H9 (cell line): Measurements from ENCODE around the gene RND1. TPM values are rescaled to one million over a fixed set of nuclear protein-coding genes. Genes with fewer than 3 reads are reported as not detected.
"Not testable (repeated sequence)": the region's sequence is repeated elsewhere in the genome, so short reads cannot be mapped to it uniquely, and the experiment has no call there.

ENCODE experiments used
- DNase-seq: peaks from one replicate; pipeline ENCODE4 v3.0.0-alpha.2; 2017
- H2AFZ ChIP-seq: one replicate; pipeline ENCODE4 v1.6.1; 2013; ENCODE audit warnings: mild to moderate bottlenecking, low read length, control low read depth, moderate library complexity
- H2AK5ac ChIP-seq: 2 replicates; pipeline ENCODE4 v1.6.1; 2013; ENCODE audit warnings: low read length, control low read depth, mixed read lengths; ENCODE audit not compliant: insufficient read length
- H2BK120ac ChIP-seq: one replicate; pipeline ENCODE4 v1.6.1; 2013; ENCODE audit warnings: low read depth, mild to moderate bottlenecking, low read length, control low read depth, inconsistent platforms; ENCODE audit not compliant: poor library complexity, severe bottlenecking
- H2BK12ac ChIP-seq: 2 replicates; pipeline ENCODE4 v1.6.1; 2013; ENCODE audit warnings: low read length, control low read depth, mixed read lengths, low read depth; ENCODE audit not compliant: insufficient read length
- H2BK15ac ChIP-seq: 2 replicates; pipeline ENCODE4 v1.6.1; 2013; ENCODE audit warnings: low read depth, low read length, control low read depth
- H2BK20ac ChIP-seq: one replicate; pipeline ENCODE4 v1.6.1; 2013; ENCODE audit warnings: low read depth, mild to moderate bottlenecking, low read length, control low read depth, inconsistent platforms; ENCODE audit not compliant: poor library complexity, severe bottlenecking
- H2BK5ac ChIP-seq: 2 replicates; pipeline ENCODE4 v1.6.1; 2013; ENCODE audit warnings: low read length, control low read depth, mixed read lengths; ENCODE audit not compliant: insufficient read length
- H3K14ac ChIP-seq: 2 replicates; pipeline ENCODE4 v1.6.1; 2013; ENCODE audit warnings: low read length, control low read depth; ENCODE audit not compliant: insufficient read depth
- H3K18ac ChIP-seq: 2 replicates; pipeline ENCODE4 v1.6.1; 2013; ENCODE audit warnings: low read depth, mild to moderate bottlenecking, mixed read lengths, low read length, control low read depth; ENCODE audit not compliant: insufficient read length
- H3K23ac ChIP-seq: 2 replicates; pipeline ENCODE4 v1.6.1; 2013; ENCODE audit warnings: low read length, control low read depth, mixed read lengths, low read depth; ENCODE audit not compliant: insufficient read length
- H3K23me2 ChIP-seq: 2 replicates; pipeline ENCODE4 v1.6.1; 2013; ENCODE audit warnings: low read depth, mild to moderate bottlenecking, mixed read lengths, low read length, control low read depth; ENCODE audit not compliant: insufficient read length, poor library complexity, severe bottlenecking
- H3K27ac ChIP-seq: 2 replicates; pipeline ENCODE4 v1.5.1; 2013; ENCODE audit warnings: low read length, control low read depth, mixed read lengths, low read depth; ENCODE audit not compliant: insufficient read length
- H3K27me3 ChIP-seq: 2 replicates; pipeline ENCODE4 v1.6.1; 2013; ENCODE audit warnings: low read length, control low read depth, inconsistent platforms; ENCODE audit not compliant: insufficient read depth
- H3K4ac ChIP-seq: 2 replicates; pipeline ENCODE4 v1.6.1; 2013; ENCODE audit warnings: low read depth, mild to moderate bottlenecking, control low read depth, inconsistent platforms, low read length, moderate library complexity
- H3K4me1 ChIP-seq: 2 replicates; pipeline ENCODE4 v1.6.1; 2013; ENCODE audit warnings: low read length, control low read depth, inconsistent platforms; ENCODE audit not compliant: insufficient read depth
- H3K4me2 ChIP-seq: 2 replicates; pipeline ENCODE4 v1.6.1; 2013; ENCODE audit warnings: low read length, control low read depth, mixed read lengths; ENCODE audit not compliant: insufficient read length, insufficient read depth
- H3K56ac ChIP-seq: 2 replicates; pipeline ENCODE4 v1.6.1; 2013; ENCODE audit warnings: low read depth, mild to moderate bottlenecking, mixed read lengths, low read length, control low read depth; ENCODE audit not compliant: insufficient read length
- H3K79me1 ChIP-seq: 2 replicates; pipeline ENCODE4 v1.6.1; 2013; ENCODE audit warnings: low read depth, mild to moderate bottlenecking, moderate library complexity, low read length, control low read depth, inconsistent platforms; ENCODE audit not compliant: insufficient read depth, poor library complexity, severe bottlenecking
- H3K79me2 ChIP-seq: 2 replicates; pipeline ENCODE4 v1.6.1; 2013; ENCODE audit warnings: low read length, control low read depth, inconsistent platforms; ENCODE audit not compliant: insufficient read depth
- H3K9ac ChIP-seq: 2 replicates; pipeline ENCODE4 v1.6.1; 2013; ENCODE audit warnings: low read length, control low read depth, mixed read lengths; ENCODE audit not compliant: insufficient read length; ENCODE audit errors: extremely low read depth
- H3K9me3 ChIP-seq: one replicate; pipeline ENCODE4 v1.6.1; 2013; ENCODE audit warnings: low read depth, low read length, inconsistent platforms; ENCODE audit not compliant: control insufficient read depth
- H3T11ph ChIP-seq: one replicate; pipeline ENCODE4 v1.6.1; 2013; ENCODE audit warnings: mild to moderate bottlenecking, low read length, control low read depth, inconsistent platforms
- H4K20me1 ChIP-seq: one replicate; pipeline ENCODE4 v1.6.1; 2013; ENCODE audit not compliant: control insufficient read depth, insufficient read length, insufficient read depth
- H4K5ac ChIP-seq: 2 replicates; pipeline ENCODE4 v1.6.1; 2013; ENCODE audit warnings: low read depth, mild to moderate bottlenecking, mixed read lengths, low read length, control low read depth; ENCODE audit not compliant: insufficient read length
- H4K8ac ChIP-seq: replicated peaks from 2 replicates; pipeline ENCODE4 v1.6.1; 2013; ENCODE audit warnings: low read length, control low read depth, mixed read lengths, low read depth; ENCODE audit not compliant: insufficient read length
- H4K91ac ChIP-seq: 2 replicates; pipeline ENCODE4 v1.6.1; 2013; ENCODE audit warnings: low read depth, mild to moderate bottlenecking, moderate library complexity, mixed read lengths, low read length, control low read depth; ENCODE audit not compliant: insufficient read length
- H3K27ac Mint-ChIP-seq, 3 experiments: 2 replicates in 2 of 3; 3 replicates in 1 of 3; pipeline ENCODE4 v1.8.0; 2020 to 2021; ENCODE audit warnings: mixed read lengths in 3 of 3, mild to moderate bottlenecking in 1 of 3, moderate library complexity in 1 of 3
- H3K27me3 Mint-ChIP-seq: 2 replicates; pipeline ENCODE4 v1.8.0; 2021; ENCODE audit warnings: low read depth, mild to moderate bottlenecking, moderate library complexity, mixed read lengths
- H3K36me3 Mint-ChIP-seq, 3 experiments: 2 replicates in 2 of 3; 3 replicates in 1 of 3; pipeline ENCODE4 v1.8.0; 2020 to 2021; ENCODE audit warnings: low read depth in 3 of 3, mixed read lengths in 3 of 3; ENCODE audit not compliant: insufficient read depth in 1 of 3
- H3K4me1 Mint-ChIP-seq, 2 experiments: 2 replicates each; pipeline ENCODE4 v1.8.0; 2020; ENCODE audit warnings: mixed read lengths in 2 of 2
- H3K4me3 Mint-ChIP-seq, 2 experiments: 2 replicates in 1 of 2; 3 replicates in 1 of 2; pipeline ENCODE4 v1.8.0; 2020 to 2021; ENCODE audit warnings: mild to moderate bottlenecking in 2 of 2, mixed read lengths in 2 of 2, moderate library complexity in 1 of 2
- H3K9me3 Mint-ChIP-seq, 2 experiments: 2 replicates in 1 of 2; 3 replicates in 1 of 2; pipeline ENCODE4 v1.8.0; 2020; ENCODE audit warnings: mild to moderate bottlenecking in 2 of 2, mixed read lengths in 2 of 2, moderate library complexity in 1 of 2
- CTCF ChIP-seq: fragments of 200-600 bp; sonication (generic); conservative IDR thresholded peaks from 3 replicates; pipeline ENCODE4 v1.8.0; 2021; ENCODE audit warnings: antibody characterized with exemption, mild to moderate bottlenecking
- WGBS: extraction: QIAGEN DNeasy Blood & Tissue Kit; methylation state at CpG from one replicate; pipeline ENCODE4 v1.1.7; 2013; ENCODE audit warnings: missing lambda C conversion rate, low lambda C conversion rate, mixed read lengths; ENCODE audit not compliant: insufficient read length; ENCODE audit errors: extremely low coverage; 5-methylcytosine and 5-hydroxymethylcytosine counted together
- total RNA-seq: library from RNA; stranded (reverse); gene quantifications from 2 replicates; pipeline ENCODE4 v1.2.1, GENCODE V29; 2021

RND1 gene
- total RNA-seq, 1 experiment from 2014 or later: 9.7 TPM

- H3K14ac ChIP-seq: no peak overlapping the region
- Mint-ChIP-seq H3K4me3 (no peak overlapping the region), H3K36me3 (peaks cover 10 to 29% (median 25%) of the 10 kb centered on the region in 3 experiments; a peak in 6 of 7 replicates), H3K27ac (0 out of 7 replicates have a peak overlapping the region, but pooled peaks of 1 of the 3 experiments have one; percentile 32), H3K4me1 (peaks cover 6% of the 10 kb centered on the region in 2 experiments), H3K9me3 (no peaks in the 10 kb centered on the region), H3K27me3 (no peaks in the 10 kb centered on the region)
- no peak overlapping the region for H3K27ac ChIP-seq
- no peak for DNase-seq
- H3K79me1 ChIP-seq: no peaks in the 10 kb centered on the region
- no CpG with 5 or more reads among the region's 2 CpGs for WGBS
- no peak overlapping the region for H3K18ac ChIP-seq
- peaks cover 3% of the 10 kb centered on the region; the same call in 1 of the 2 replicates for H3K79me2 ChIP-seq
- H2BK120ac ChIP-seq: no peak overlapping the region
- H3K4me2 ChIP-seq: no peak overlapping the region
- no peak overlapping the region for H2BK20ac ChIP-seq
- no peak overlapping the region for H2BK5ac ChIP-seq
- no peak overlapping the region for H3K4ac ChIP-seq
- H2BK15ac ChIP-seq: no peak overlapping the region
- no peak overlapping the region for H4K5ac ChIP-seq
- no peak overlapping the region for H2AFZ ChIP-seq
- H2BK12ac ChIP-seq: no peak overlapping the region
- TF ChIP-seq CTCF: no peak
- H3K23me2 ChIP-seq: no peaks in the 10 kb centered on the region
- no peak overlapping the region for H4K91ac ChIP-seq
- H3K4me1 ChIP-seq: 0 out of 2 replicates have a peak, but pooled peaks cover 5% of the 10 kb centered on the region
- no peak overlapping the region for H3T11ph ChIP-seq
- H2AK5ac ChIP-seq: no peak overlapping the region
- no peak overlapping the region for H3K56ac ChIP-seq
- no peak overlapping the region for H3K23ac ChIP-seq
- H3K27me3 ChIP-seq: no peaks in the 10 kb centered on the region
- no peaks in the 10 kb centered on the region for H3K9me3 ChIP-seq
- H3K9ac ChIP-seq: no peak overlapping the region
- H4K20me1 ChIP-seq: no peaks in the 10 kb centered on the region
- no peak overlapping the region for H4K8ac ChIP-seq
Measured at GRCh38 chr12:48856379-48856778, 9.3 kb downstream of the RND1 start.

- not testable (repeated sequence) for H3K4me2 ChIP-seq, H3K27ac ChIP-seq, H2AFZ ChIP-seq, H3T11ph ChIP-seq, H3K27me3 ChIP-seq, H3K18ac ChIP-seq, H3K27me3 Mint-ChIP-seq, H3K56ac ChIP-seq, H4K8ac ChIP-seq, H2BK5ac ChIP-seq, DNase-seq, H3K23ac ChIP-seq, H4K91ac ChIP-seq, H2BK120ac ChIP-seq, H3K9ac ChIP-seq, H3K79me1 ChIP-seq, H3K4me3 Mint-ChIP-seq, H3K14ac ChIP-seq, H2BK15ac ChIP-seq, H4K20me1 ChIP-seq, H3K9me3 Mint-ChIP-seq, H2AK5ac ChIP-seq, H2BK12ac ChIP-seq, H3K4ac ChIP-seq, H2BK20ac ChIP-seq, H4K5ac ChIP-seq, H3K23me2 ChIP-seq, H3K4me1 ChIP-seq, H3K27ac Mint-ChIP-seq, H3K9me3 ChIP-seq
- WGBS: no CpG with 5 or more reads among the region's 10 CpGs
- Mint-ChIP-seq H3K36me3 (peaks cover 2 to 21% (median 15%) of the 10 kb centered on the region in 3 experiments; a peak in 6 of 7 replicates), H3K4me1 (peaks cover 14 to 18% of the 10 kb centered on the region in 2 experiments)
- H3K79me2 ChIP-seq: peaks cover 10% of the 10 kb centered on the region; the same call in 1 of the 2 replicates
Measured at GRCh38 chr12:48854932-48855331, 10.7 kb downstream of the RND1 start.
